HEK293 (cell line): ENCODE measurements around the gene TXNRD3.

ENCODE experiments used
- CTCF ChIA-PET: fragments of 350-600 bp; formaldehyde crosslinking; extraction: SDS; loops from one replicate; lab custom pipeline; 2021; ENCODE audit warnings: antibody characterized with exemption; lab: Yijun Ruan, JAX
- POLR2A ChIA-PET: fragments of 300-600 bp; formaldehyde crosslinking; extraction: SDS; loops from one replicate; lab custom pipeline; 2020; ENCODE audit warnings: antibody characterized with exemption, inconsistent platforms; lab: Yijun Ruan, JAX
- H3K27ac ChIP-seq: fragments of 200-500 bp; sonication (Bioruptor generic); 2 replicates; pipeline ENCODE4 v1.5.1; 2014; ENCODE audit warnings: low read depth, low read length, control low read depth, inconsistent platforms; ENCODE audit errors: extremely low read depth
- H3K36me3 ChIP-seq, 2 experiments: fragments of 200-500 bp in 1 of 2; sonication (Bioruptor generic) in 1 of 2; 1 replicate in 1 of 2; 2 replicates in 1 of 2; pipeline ENCODE4 v1.5.1; 2014 to 2017; ENCODE audit warnings: inconsistent platforms in 2 of 2, low read length in 2 of 2; ENCODE audit not compliant: control insufficient read depth in 2 of 2, insufficient read depth in 1 of 2
- H3K4me1 ChIP-seq: fragments of 200-500 bp; sonication (Bioruptor generic); 2 replicates; pipeline ENCODE4 v1.5.1; 2014; ENCODE audit warnings: mild to moderate bottlenecking, low read length, inconsistent platforms; ENCODE audit not compliant: control insufficient read depth, insufficient read depth
- H3K4me3 ChIP-seq: 2 replicates; pipeline ENCODE4 v1.5.1; 2011; ENCODE audit warnings: low read depth, mild to moderate bottlenecking, control low read depth, low read length, moderate library complexity
- H3K9me3 ChIP-seq: fragments of 200-500 bp; sonication (Bioruptor generic); 2 replicates; pipeline ENCODE4 v1.5.1; 2014; ENCODE audit warnings: low read depth, low read length, inconsistent platforms; ENCODE audit not compliant: control insufficient read depth, insufficient read depth
- GLI2 ChIP-seq: fragments of 450-650 bp; formaldehyde crosslinking; IDR thresholded peaks from 2 replicates; pipeline ENCODE4; 2017; ENCODE audit warnings: missing biosample characterization, missing genetic modification characterization, low read depth, borderline replicate concordance
- SCRT1 ChIP-seq: fragments of 450-650 bp; formaldehyde crosslinking; IDR thresholded peaks from 2 replicates; pipeline ENCODE4 v1.5.1; 2016; ENCODE audit warnings: missing biosample characterization, missing genetic modification characterization, borderline replicate concordance
- ZNF157 ChIP-seq: fragments of 450-650 bp; formaldehyde crosslinking; IDR thresholded peaks from 2 replicates; pipeline ENCODE4 v1.5.1; 2016; ENCODE audit warnings: missing biosample characterization, missing genetic modification characterization
- ZNF223 ChIP-seq: fragments of 450-650 bp; formaldehyde crosslinking; IDR thresholded peaks from 2 replicates; pipeline ENCODE4 v1.5.1; 2016; ENCODE audit warnings: missing biosample characterization, missing genetic modification characterization
- ZNF311 ChIP-seq: fragments of 450-650 bp; formaldehyde crosslinking; IDR thresholded peaks from 2 replicates; pipeline ENCODE4 v1.5.1; 2017; ENCODE audit warnings: missing biosample characterization, missing genetic modification characterization, borderline replicate concordance
- ZNF335 ChIP-seq: fragments of 450-650 bp; formaldehyde crosslinking; conservative IDR thresholded peaks from 2 replicates; pipeline ENCODE4 v1.5.1; 2016; ENCODE audit warnings: missing biosample characterization, missing genetic modification characterization
- ZNF341 ChIP-seq: fragments of 450-650 bp; formaldehyde crosslinking; IDR thresholded peaks from 2 replicates; pipeline ENCODE4; 2016; ENCODE audit warnings: low read depth, missing biosample characterization, missing genetic modification characterization
- ZNF354C ChIP-seq: fragments of 450-650 bp; formaldehyde crosslinking; IDR thresholded peaks from 2 replicates; pipeline ENCODE4 v1.5.1; 2016; ENCODE audit warnings: missing biosample characterization, missing genetic modification characterization, low read depth, borderline replicate concordance
- ZNF514 ChIP-seq: fragments of 450-650 bp; formaldehyde crosslinking; IDR thresholded peaks from 2 replicates; pipeline ENCODE4 v1.5.1; 2016; ENCODE audit warnings: missing biosample characterization, missing genetic modification characterization
- ZNF549 ChIP-seq: fragments of 450-650 bp; IDR thresholded peaks from 2 replicates; pipeline ENCODE4 v1.5.1; 2018; ENCODE audit warnings: missing biosample characterization, missing genetic modification characterization, mild to moderate bottlenecking, inconsistent platforms, moderate library complexity
- ZNF624 ChIP-seq: fragments of 450-650 bp; formaldehyde crosslinking; IDR thresholded peaks from 2 replicates; pipeline ENCODE4 v1.5.1; 2017; ENCODE audit warnings: missing biosample characterization, missing genetic modification characterization
- TF ChIP-seq, protein P1 (sequence below): fragments of 450-650 bp; formaldehyde crosslinking; IDR thresholded peaks from 2 replicates; pipeline ENCODE4 v1.5.1; 2017; ENCODE audit warnings: missing biosample characterization, missing genetic modification characterization
- TF ChIP-seq, protein P2 (sequence below): fragments of 450-650 bp; formaldehyde crosslinking; IDR thresholded peaks from 2 replicates; pipeline ENCODE4 v1.5.1; 2016; ENCODE audit warnings: missing biosample characterization, missing genetic modification characterization, low read depth
- TF ChIP-seq, protein P3 (sequence below): fragments of 450-650 bp; formaldehyde crosslinking; IDR thresholded peaks from 2 replicates; pipeline ENCODE4 v1.5.1; 2016; ENCODE audit warnings: missing biosample characterization, missing genetic modification characterization
- TF ChIP-seq, protein P4 (sequence below): fragments of 450-650 bp; IDR thresholded peaks from 2 replicates; pipeline ENCODE4 v1.5.1; 2018; ENCODE audit warnings: missing biosample characterization, mild to moderate bottlenecking, missing genetic modification characterization
- TF ChIP-seq, protein P5 (sequence below): fragments of 450-650 bp; formaldehyde crosslinking; IDR thresholded peaks from 2 replicates; pipeline ENCODE4 v1.5.1; 2016; ENCODE audit warnings: missing biosample characterization, missing genetic modification characterization
- TF ChIP-seq, protein P6 (sequence below): fragments of 450-650 bp; formaldehyde crosslinking; IDR thresholded peaks from 2 replicates; pipeline ENCODE4; 2016; ENCODE audit warnings: missing biosample characterization, missing genetic modification characterization
- TF ChIP-seq, protein P7 (sequence below): fragments of 450-650 bp; formaldehyde crosslinking; IDR thresholded peaks from 2 replicates; pipeline ENCODE4 v1.5.1; 2016; ENCODE audit warnings: missing biosample characterization, missing genetic modification characterization
- TF ChIP-seq, protein P8 (sequence below): fragments of 450-650 bp; formaldehyde crosslinking; IDR thresholded peaks from 2 replicates; pipeline ENCODE4 v1.5.0; 2017; ENCODE audit warnings: missing biosample characterization, missing genetic modification characterization, borderline replicate concordance
- TF ChIP-seq, protein P9 (sequence below): fragments of 450-650 bp; formaldehyde crosslinking; IDR thresholded peaks from 2 replicates; pipeline ENCODE4 v1.5.1; 2017; ENCODE audit warnings: missing biosample characterization, missing genetic modification characterization

TXNRD3 gene

DNA sequence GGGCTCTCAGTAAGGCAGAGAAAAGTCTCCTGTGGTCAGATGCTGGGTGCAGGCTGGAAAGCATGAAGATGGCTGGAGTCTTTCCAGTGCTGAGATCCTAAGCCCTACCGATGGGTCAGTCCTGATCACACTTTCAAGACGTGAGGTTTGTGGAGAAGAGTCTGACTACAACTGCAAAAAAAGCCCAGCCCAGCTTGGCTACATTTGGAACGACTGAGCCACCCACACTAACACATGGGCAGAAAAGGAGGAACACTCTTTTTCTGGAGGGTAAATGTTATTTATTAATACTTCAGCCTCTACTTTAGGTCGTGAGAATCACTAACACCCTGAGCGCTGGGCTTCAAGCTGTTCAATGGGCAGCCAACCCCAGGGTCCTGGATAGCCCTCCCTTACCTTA lies 74.2 kb downstream of the TXNRD3 start (continued):
- TF ChIP-seq, protein P1, sequence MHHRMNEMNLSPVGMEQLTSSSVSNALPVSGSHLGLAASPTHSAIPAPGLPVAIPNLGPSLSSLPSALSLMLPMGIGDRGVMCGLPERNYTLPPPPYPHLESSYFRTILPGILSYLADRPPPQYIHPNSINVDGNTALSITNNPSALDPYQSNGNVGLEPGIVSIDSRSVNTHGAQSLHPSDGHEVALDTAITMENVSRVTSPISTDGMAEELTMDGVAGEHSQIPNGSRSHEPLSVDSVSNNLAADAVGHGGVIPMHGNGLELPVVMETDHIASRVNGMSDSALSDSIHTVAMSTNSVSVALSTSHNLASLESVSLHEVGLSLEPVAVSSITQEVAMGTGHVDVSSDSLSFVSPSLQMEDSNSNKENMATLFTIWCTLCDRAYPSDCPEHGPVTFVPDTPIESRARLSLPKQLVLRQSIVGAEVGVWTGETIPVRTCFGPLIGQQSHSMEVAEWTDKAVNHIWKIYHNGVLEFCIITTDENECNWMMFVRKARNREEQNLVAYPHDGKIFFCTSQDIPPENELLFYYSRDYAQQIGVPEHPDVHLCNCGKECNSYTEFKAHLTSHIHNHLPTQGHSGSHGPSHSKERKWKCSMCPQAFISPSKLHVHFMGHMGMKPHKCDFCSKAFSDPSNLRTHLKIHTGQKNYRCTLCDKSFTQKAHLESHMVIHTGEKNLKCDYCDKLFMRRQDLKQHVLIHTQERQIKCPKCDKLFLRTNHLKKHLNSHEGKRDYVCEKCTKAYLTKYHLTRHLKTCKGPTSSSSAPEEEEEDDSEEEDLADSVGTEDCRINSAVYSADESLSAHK (tag by site-specific recombination) = no peak
- TF ChIP-seq ZNF335 (tag by site-specific recombination) = no peak
- TF ChIP-seq ZNF223 (tag by site-specific recombination) = no peak
- no peak for TF ChIP-seq SCRT1 (tag by site-specific recombination)

DNA sequence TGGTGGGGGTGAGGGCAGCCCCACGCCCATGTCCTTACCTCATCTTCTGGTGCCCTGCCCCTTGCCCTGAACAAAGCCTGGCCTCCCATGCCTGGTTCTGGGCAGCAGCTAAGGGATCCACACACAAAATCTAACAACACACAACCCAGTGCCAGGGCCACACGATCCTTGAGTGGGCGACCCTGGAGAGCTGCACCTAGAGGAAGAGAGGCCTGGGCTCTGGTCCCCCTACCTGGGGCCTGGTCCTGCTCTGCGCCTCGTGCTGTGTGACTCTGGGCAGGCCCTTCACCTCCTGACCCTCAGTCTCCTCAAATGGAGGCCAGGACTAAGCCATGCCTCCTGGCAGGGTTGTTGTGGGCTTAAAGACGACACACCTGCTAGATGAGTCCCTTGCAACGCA lies 76.2 kb downstream of the TXNRD3 start:
- ChIA-PET POLR2A (no interaction called here), CTCF (no interaction called here)
- no peak overlapping the region for H3K4me3 ChIP-seq
- no peak for TF ChIP-seq GLI2 (tag by site-specific recombination)
- no peak for TF ChIP-seq ZNF624 (tag by site-specific recombination)
- TF ChIP-seq ZNF514 (tag by site-specific recombination) = no peak
- no peak for TF ChIP-seq ZNF341
- TF ChIP-seq, protein P2, sequence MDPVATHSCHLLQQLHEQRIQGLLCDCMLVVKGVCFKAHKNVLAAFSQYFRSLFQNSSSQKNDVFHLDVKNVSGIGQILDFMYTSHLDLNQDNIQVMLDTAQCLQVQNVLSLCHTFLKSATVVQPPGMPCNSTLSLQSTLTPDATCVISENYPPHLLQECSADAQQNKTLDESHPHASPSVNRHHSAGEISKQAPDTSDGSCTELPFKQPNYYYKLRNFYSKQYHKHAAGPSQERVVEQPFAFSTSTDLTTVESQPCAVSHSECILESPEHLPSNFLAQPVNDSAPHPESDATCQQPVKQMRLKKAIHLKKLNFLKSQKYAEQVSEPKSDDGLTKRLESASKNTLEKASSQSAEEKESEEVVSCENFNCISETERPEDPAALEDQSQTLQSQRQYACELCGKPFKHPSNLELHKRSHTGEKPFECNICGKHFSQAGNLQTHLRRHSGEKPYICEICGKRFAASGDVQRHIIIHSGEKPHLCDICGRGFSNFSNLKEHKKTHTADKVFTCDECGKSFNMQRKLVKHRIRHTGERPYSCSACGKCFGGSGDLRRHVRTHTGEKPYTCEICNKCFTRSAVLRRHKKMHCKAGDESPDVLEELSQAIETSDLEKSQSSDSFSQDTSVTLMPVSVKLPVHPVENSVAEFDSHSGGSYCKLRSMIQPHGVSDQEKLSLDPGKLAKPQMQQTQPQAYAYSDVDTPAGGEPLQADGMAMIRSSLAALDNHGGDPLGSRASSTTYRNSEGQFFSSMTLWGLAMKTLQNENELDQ (tag by site-specific recombination) = no peak
- no peak for TF ChIP-seq ZNF549 (tag by site-specific recombination)
- TF ChIP-seq, protein P3, sequence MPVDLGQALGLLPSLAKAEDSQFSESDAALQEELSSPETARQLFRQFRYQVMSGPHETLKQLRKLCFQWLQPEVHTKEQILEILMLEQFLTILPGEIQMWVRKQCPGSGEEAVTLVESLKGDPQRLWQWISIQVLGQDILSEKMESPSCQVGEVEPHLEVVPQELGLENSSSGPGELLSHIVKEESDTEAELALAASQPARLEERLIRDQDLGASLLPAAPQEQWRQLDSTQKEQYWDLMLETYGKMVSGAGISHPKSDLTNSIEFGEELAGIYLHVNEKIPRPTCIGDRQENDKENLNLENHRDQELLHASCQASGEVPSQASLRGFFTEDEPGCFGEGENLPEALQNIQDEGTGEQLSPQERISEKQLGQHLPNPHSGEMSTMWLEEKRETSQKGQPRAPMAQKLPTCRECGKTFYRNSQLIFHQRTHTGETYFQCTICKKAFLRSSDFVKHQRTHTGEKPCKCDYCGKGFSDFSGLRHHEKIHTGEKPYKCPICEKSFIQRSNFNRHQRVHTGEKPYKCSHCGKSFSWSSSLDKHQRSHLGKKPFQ = no peak
- TF ChIP-seq, protein P4, sequence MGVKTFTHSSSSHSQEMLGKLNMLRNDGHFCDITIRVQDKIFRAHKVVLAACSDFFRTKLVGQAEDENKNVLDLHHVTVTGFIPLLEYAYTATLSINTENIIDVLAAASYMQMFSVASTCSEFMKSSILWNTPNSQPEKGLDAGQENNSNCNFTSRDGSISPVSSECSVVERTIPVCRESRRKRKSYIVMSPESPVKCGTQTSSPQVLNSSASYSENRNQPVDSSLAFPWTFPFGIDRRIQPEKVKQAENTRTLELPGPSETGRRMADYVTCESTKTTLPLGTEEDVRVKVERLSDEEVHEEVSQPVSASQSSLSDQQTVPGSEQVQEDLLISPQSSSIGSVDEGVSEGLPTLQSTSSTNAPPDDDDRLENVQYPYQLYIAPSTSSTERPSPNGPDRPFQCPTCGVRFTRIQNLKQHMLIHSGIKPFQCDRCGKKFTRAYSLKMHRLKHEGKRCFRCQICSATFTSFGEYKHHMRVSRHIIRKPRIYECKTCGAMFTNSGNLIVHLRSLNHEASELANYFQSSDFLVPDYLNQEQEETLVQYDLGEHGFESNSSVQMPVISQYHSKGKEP (tag by site-specific recombination) = no peak
- TF ChIP-seq ZNF335 (tag by site-specific recombination) = no peak
- no peak for TF ChIP-seq ZNF157 (tag by site-specific recombination)
- no peak for TF ChIP-seq ZNF354C (tag by site-specific recombination)
- no peak for TF ChIP-seq ZNF311 (tag by site-specific recombination)
- TF ChIP-seq, protein P5, sequence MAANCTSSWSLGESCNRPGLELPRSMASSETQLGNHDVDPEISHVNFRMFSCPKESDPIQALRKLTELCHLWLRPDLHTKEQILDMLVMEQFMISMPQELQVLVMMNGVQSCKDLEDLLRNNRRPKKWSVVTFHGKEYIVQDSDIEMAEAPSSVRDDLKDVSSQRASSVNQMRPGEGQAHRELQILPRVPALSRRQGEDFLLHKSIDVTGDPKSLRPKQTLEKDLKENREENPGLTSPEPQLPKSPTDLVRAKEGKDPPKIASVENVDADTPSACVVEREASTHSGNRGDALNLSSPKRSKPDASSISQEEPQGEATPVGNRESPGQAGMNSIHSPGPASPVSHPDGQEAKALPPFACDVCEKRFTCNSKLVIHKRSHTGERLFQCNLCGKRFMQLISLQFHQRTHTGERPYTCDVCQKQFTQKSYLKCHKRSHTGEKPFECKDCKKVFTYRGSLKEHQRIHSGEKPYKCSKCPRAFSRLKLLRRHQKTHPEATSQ = no peak
- TF ChIP-seq, protein P6, sequence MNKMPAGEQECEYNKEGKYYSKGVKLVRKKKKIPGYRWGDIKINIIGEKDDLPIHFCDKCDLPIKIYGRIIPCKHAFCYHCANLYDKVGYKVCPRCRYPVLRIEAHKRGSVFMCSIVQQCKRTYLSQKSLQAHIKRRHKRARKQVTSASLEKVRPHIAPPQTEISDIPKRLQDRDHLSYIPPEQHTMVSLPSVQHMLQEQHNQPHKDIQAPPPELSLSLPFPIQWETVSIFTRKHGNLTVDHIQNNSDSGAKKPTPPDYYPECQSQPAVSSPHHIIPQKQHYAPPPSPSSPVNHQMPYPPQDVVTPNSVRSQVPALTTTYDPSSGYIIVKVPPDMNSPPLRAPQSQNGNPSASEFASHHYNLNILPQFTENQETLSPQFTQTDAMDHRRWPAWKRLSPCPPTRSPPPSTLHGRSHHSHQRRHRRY (tag by site-specific recombination) = no peak
- TF ChIP-seq, protein P7, sequence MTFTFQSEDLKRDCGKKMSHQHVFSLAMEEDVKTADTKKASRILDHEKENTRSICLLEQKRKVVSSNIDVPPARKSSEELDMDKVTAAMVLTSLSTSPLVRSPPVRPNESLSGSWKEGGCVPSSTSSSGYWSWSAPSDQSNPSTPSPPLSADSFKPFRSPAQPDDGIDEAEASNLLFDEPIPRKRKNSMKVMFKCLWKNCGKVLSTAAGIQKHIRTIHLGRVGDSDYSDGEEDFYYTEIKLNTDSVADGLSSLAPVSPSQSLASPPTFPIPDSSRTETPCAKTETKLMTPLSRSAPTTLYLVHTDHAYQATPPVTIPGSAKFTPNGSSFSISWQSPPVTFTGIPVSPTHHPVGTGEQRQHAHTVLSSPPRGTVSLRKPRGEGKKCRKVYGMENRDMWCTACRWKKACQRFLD (tag by site-specific recombination) = no peak
- TF ChIP-seq, protein P8, sequence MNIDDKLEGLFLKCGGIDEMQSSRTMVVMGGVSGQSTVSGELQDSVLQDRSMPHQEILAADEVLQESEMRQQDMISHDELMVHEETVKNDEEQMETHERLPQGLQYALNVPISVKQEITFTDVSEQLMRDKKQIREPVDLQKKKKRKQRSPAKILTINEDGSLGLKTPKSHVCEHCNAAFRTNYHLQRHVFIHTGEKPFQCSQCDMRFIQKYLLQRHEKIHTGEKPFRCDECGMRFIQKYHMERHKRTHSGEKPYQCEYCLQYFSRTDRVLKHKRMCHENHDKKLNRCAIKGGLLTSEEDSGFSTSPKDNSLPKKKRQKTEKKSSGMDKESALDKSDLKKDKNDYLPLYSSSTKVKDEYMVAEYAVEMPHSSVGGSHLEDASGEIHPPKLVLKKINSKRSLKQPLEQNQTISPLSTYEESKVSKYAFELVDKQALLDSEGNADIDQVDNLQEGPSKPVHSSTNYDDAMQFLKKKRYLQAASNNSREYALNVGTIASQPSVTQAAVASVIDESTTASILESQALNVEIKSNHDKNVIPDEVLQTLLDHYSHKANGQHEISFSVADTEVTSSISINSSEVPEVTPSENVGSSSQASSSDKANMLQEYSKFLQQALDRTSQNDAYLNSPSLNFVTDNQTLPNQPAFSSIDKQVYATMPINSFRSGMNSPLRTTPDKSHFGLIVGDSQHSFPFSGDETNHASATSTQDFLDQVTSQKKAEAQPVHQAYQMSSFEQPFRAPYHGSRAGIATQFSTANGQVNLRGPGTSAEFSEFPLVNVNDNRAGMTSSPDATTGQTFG (tag by site-specific recombination) = no peak
- TF ChIP-seq, protein P9, sequence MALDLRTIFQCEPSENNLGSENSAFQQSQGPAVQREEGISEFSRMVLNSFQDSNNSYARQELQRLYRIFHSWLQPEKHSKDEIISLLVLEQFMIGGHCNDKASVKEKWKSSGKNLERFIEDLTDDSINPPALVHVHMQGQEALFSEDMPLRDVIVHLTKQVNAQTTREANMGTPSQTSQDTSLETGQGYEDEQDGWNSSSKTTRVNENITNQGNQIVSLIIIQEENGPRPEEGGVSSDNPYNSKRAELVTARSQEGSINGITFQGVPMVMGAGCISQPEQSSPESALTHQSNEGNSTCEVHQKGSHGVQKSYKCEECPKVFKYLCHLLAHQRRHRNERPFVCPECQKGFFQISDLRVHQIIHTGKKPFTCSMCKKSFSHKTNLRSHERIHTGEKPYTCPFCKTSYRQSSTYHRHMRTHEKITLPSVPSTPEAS = no peak
- no peaks in the 10 kb centered on the region for H3K4me1 ChIP-seq
- no peak overlapping the region for H3K27ac ChIP-seq
- H3K36me3 ChIP-seq = no peaks in the 10 kb centered on the region
- H3K9me3 ChIP-seq = no peaks in the 10 kb centered on the region
